Activated CD8-positive, alpha-beta memory T cell treated with anti-CD3 and anti-CD28 coated beads for 1 hour (primary cell): Measurements from ENCODE around the gene SLC37A3.
A peak's percentile ranks its signal among the peaks of the same experiment; 100 is the strongest.
"Not testable (repeated sequence)": the region's sequence is repeated elsewhere in the genome, so short reads cannot be mapped to it uniquely, and the experiment has no call there.

Experiments used
- DNase-seq, 2 donors: peaks; one replicate each; pipeline ENCODE4 v3.0.0-alpha.2; 2020; ENCODE audit warnings: low read depth in 1 of 2; ENCODE audit errors: extremely low read depth in 1 of 2

The SLC37A3 gene

GRCh38 chr7:140349144-140349771 lies 49.1 kb downstream of the SLC37A3 start:
- DNase-seq, result no peak

- no peak for DNase-seq
These were observed 50.0 kb downstream of the SLC37A3 start for GRCh38 chr7:140348161-140348849.

GRCh38 chr7:140347218-140347617 lies 51.1 kb downstream of the SLC37A3 start:
- DNase-seq, result no peak

- no peak for DNase-seq
These were observed 52.9 kb downstream of the SLC37A3 start for GRCh38 chr7:140345426-140345825.

GRCh38 chr7:140342727-140343514 lies 55.4 kb downstream of the SLC37A3 start:
- no peak for DNase-seq

GRCh38 chr7:140338959-140339358 lies 59.4 kb downstream of the SLC37A3 start:
- DNase-seq, result not testable (repeated sequence)

- DNase-seq, result no peak
These were observed 63.8 kb downstream of the SLC37A3 start for GRCh38 chr7:140334341-140335057.

- no peak for DNase-seq
These were observed 64.6 kb downstream of the SLC37A3 start for GRCh38 chr7:140333686-140334085.

GRCh38 chr7:140333223-140333622 lies 65.1 kb downstream of the SLC37A3 start:
- DNase-seq, result no peak

GRCh38 chr7:140330595-140330994 lies 67.7 kb downstream of the SLC37A3 start:
- DNase-seq, result no peak

- no peak for DNase-seq
These were observed 68.2 kb downstream of the SLC37A3 start for GRCh38 chr7:140330128-140330527.

GRCh38 chr7:140327261-140327661 lies 71.1 kb downstream of the SLC37A3 start:
- DNase-seq, result no peak

- DNase-seq, result peak in 1 of 2 donors; percentile 29
These were observed 72.0 kb downstream of the SLC37A3 start for GRCh38 chr7:140326116-140326928.

GRCh38 chr7:140325600-140325999 lies 72.7 kb downstream of the SLC37A3 start:
- no peak for DNase-seq

- no peak for DNase-seq
These were observed 73.6 kb downstream of the SLC37A3 start for GRCh38 chr7:140324714-140325113.

GRCh38 chr7:140322759-140323158 lies 75.6 kb downstream of the SLC37A3 start:
- no peak for DNase-seq

- not testable (repeated sequence) for DNase-seq
These were observed 78.3 kb downstream of the SLC37A3 start for GRCh38 chr7:140320078-140320477.

- no peak for DNase-seq
These were observed 80.3 kb downstream of the SLC37A3 start for GRCh38 chr7:140317999-140318398.

GRCh38 chr7:140317597-140317996 lies 80.7 kb downstream of the SLC37A3 start:
- no peak for DNase-seq

- DNase-seq, result no peak
These were observed 82.1 kb downstream of the SLC37A3 start for GRCh38 chr7:140316165-140316661.
